ENCODE measurements around the gene NCF4.

Gene NCF4

DNA sequence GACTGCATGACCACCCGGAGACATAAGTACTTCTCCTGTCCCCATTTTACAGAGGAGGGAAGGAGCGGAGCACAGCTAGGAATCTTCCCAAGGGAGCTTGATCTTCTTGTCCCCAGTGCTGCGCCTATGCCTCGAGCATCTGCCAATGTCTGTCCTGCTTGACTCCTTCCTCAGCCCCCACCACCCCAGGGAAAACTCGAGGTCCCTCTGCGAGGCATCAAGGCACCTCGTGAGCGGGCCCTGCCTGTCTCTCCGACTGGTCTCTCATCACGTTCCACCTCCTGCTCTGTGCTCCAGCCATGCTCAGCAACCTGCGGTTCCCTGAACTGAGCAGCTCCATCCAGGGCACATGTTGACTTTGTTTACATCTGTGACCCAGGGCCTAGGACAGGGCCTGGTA, 2.5 kb downstream of the NCF4 start:
- in situ Hi-C loops (cut with HindIII; ENCODE audit: low sequenced_read_pairs) = no loop called here

DNA sequence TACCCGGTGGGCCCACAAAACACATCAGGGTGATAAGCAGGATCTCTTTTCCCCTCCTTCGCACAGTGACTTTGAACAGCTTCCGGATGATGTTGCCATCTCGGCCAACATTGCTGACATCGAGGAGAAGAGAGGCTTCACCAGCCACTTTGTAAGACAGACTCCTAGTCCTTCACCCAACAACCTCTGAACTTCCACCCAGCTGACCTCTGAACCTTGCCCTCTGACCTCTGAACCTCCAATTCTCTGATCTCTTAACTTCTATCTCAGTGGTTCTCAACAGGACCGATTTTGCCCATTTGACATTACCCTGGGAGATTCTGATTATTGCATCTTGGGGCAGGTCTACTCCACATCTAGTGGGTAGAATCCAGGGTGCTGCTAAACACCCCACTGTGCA, 3.2 kb downstream of the NCF4 start:
- in situ Hi-C loops (cut with HindIII; ENCODE audit: low sequenced_read_pairs) = no loop called here

DNA sequence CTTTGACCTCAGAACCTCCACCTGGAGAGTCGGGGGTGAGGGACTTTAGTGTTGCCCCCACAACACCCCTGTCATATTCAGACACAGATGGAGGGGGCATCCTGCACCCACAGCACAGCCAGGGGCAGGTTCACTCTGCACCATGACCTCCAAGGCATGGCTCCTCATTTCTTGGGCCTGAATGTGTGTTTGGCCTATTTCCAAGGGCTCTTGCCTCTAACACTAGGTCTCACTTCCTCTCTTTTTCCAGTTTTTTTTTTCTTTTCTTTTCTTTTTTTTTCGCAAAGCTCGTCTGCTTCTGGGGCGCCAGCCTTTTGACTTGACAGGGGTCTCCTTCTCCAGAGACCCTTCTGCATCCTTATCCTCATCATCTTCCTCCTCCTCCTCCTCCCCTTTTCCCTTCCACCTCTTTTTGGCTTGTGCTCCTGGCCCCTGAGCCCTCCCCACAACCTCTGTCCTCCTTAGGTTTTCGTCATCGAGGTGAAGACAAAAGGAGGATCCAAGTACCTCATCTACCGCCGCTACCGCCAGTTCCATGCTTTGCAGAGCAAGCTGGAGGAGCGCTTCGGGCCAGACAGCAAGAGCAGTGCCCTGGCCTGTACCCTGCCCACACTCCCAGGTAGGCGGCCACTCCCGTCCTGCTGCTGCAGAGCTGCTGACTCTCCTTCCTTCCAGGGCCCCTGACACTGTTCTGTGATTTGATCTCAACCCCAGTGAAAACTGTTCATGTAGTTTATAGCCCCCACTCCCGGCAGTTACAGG, 3.8 kb downstream of the NCF4 start:
- in situ Hi-C loops (cut with HindIII; ENCODE audit: low sequenced_read_pairs) = no loop called here

DNA sequence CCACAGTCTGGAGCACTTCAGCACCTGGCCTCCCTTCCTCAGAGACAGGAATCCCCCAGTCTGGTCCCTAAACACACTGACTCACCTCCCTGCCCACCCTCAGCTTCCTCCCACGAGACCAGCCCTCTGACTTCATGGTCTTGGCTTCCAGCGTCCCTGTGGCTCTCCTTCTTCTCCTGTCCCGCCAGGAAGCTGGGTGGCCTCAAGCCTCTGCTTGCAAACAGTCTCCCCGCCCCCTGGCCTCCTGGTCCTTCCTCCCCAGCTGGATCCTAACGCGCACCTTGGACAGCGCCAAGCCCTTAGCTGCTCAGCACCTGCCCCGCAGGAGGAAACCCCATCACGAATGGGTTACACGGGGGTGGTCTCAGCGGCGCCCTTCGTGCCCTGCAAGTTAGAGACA, 4.5 kb downstream of the NCF4 start:
- in situ Hi-C loops (cut with HindIII; ENCODE audit: low sequenced_read_pairs) = no loop called here

DNA sequence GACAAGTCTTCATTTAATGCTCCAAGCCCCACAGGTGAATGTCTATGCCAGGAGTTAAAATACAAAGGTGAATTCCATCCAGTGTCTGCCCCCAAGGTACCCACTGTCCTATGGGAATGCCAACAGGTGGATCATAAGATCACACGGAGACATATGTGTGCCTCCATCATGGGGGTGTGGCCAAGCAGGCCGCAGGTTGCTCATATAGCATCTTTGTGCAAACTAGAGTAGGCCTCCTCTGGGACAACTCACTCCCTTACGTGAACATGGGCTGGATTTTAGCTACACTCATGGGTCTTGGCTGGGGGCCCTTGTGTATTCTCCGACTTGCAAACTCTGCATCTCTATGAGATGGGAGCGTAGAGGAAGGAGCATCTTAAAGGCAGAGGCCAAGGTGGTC, 6.9 kb downstream of the NCF4 start:
- in situ Hi-C loops (cut with HindIII; ENCODE audit: low sequenced_read_pairs) = no loop called here

DNA sequence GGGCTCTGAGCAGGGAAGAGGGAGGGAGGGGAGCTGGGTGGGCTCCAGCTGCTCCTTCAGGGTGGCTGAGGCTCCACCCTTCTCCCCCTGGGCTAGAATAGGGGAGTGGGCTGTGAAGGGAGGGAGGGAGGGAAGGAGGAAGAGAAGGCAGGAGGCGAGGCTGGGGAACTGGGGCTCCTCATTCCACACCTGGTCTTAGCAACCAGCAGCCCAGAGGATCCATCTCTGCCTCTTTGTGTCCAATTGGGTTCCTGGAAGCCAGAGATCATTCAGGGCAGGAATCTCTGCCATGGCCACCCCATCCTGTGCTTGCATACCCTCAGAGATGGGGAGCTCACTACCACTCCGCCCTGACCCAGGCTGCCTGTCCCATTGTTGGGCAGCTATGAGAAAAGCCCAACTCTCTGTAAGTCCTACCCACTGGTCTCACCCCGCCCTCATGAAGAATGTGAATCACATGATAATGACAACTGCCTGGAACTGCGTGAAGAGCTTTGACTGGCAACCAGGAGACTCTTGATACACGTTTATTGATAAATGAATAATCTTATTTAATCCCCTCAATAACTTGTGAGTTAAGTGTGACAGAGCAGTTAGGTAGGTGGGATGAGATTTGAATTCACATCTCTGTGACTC, 7.9 kb downstream of the NCF4 start:
- in situ Hi-C loops (cut with HindIII; ENCODE audit: low sequenced_read_pairs) = no loop called here

DNA sequence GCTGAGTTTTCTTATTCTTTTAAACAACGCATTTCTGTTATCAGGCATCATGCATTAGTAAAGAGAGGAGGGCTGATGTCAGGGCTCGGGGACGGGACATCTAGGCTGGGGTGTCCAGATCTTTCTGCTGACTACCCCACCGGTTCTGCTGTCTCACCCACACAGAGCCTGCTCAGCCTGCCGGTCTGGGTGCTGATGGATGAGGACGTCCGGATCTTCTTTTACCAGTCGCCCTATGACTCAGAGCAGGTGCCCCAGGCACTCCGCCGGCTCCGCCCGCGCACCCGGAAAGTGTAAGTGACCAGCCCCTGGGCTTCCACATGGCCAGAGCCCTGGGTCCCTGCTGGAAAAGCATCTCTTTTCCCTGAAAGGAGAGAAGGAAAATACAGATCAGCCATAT, 9.4 kb downstream of the NCF4 start:
- in situ Hi-C loops (cut with HindIII; ENCODE audit: low sequenced_read_pairs) = no loop called here

DNA sequence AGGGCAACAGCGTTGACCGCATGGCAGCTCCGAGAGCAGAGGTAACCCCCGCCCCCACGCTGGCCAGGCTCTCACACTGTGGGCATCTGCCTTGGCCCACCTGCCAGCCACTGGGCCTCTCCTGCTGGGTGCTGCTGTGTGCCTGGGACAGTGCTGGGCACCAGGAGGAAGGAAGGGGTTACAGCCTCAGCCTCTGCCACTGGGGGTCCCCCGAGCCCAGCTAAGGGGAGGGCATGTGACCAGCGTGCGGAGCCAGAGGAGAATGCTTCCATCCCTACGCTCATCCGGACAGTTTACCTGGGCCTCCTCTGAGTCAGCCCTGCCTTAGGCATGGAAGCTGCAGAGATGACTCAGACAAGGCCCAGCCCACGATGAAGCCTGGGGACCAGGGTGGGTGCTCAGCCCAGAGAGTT, 10.9 kb downstream of the NCF4 start:
- in situ Hi-C loops (cut with HindIII; ENCODE audit: low sequenced_read_pairs) = no loop called here

DNA sequence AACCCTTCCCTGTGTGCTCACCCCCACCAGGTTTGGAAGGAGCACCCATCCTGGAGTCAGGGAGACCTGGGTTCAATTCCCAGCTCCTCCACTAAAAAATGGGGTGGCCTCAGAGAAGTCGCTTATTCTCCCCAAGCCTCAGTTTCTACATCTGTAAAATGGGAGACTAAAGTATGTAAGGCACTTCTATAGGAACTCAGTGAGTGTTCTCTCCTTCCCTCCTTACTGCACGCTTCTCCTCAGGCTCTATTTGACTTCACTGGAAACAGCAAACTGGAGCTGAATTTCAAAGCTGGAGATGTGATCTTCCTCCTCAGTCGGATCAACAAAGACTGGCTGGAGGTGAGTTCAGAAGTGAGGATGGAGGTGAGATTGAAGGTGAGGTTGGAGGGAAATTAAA, 11.3 kb downstream of the NCF4 start:
- in situ Hi-C loops (cut with HindIII; ENCODE audit: low sequenced_read_pairs) = no loop called here

DNA sequence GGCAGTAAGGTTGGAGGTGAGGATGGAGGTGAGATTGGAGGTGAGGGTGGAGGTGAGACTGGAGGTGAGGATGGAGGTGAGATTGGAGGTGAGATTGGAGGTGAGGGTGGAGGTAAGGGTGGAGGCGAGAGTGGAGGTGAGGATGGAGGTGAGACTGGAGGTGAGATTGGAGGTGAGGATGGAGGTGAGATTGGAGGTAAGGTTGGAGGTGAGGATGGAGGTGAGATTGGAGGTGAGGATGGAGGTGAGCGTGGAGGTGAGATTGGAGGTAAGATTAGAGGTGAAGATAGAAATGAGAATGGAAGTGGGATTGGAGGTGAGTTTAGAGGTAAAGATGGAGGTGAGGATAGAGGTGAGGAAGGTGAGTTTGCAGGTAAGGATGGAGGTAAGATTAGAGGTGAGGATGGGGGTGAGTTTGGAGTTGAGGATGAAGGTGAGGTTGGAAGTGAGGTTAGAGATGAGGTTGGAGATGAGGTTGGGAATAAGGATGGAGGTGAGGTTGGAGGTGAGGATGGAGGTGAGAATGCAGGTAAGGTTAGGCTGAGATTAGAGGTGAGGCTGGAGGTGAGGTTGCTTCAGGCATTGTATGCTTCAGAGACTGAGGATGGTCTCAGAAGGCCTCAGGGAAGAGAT, 12.2 kb downstream of the NCF4 start:
- in situ Hi-C loops (cut with HindIII; ENCODE audit: low sequenced_read_pairs) = no loop called here

DNA sequence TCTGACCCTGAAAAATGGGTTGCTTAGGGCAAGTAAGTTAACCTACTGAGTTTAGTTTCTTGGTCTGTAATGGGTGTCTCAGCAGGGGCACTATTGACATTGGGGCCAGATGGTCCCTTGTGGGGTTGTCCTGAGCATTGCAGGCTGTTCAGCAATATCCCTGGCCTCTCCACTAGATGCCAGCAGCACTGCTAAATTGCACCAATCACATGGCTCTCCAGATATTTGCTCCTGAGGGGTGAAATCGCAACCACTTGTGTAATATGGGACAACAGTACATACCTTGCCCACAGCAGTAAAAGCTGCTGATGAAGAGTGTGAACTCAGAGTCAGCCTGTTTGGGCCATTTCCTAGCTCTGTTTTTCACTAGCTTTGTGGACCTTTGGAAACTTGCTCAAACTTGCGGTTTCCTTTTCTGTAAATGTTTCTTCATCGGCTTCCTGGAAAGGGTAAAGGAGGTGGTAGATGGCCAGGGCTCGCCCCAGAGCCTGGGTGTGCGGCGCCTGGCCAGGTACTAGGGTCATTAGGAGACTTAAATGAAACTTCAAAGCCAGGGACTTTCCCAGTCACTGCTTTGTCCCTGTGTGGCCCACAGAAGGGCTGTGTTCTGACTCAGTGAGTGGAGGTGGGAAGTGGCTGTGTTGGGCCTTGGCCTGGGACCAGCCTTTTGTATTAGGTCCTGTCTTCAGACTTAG, 13.0 kb downstream of the NCF4 start:
- in situ Hi-C loops (cut with HindIII; ENCODE audit: low sequenced_read_pairs) = no loop called here

DNA sequence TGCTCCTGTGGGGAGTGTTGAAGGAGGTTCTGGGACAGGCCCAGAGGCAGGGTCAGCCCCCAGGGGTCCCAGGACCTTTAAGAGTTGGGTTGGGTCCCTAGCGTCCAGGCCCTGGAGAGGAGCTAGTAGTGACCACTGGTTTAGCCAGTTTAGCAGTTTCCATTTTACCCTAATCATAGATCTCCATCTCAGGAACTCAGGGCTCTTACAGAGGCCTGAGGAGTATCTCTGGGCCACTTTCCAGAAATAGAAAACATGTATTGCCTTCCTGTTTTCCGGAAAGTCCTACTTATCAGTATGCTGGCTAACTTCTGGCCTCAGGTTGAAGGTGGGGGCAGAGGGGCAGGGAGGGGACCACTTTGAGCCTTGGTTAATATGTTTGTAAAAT, 13.5 kb downstream of the NCF4 start:
- in situ Hi-C loops (cut with HindIII; ENCODE audit: low sequenced_read_pairs) = no loop called here

DNA sequence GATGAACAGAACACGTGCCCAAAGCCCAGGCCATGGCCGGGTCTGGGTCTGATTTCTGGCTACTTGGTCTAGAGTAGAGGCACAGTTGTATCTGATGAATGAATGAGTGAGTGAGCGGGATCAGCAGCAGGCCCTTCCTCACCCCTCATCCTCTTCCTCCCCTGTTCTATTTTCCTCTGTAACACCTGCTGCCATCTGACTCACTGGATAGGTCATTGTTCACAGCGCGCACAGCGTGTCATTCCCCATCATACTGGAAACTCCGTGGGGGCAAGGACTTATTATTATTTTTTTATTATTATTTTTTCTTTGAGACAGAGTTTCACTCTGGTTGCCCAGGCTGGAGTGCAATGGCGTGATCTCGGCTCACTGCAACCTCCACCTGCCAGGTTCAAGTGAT, 13.9 kb downstream of the NCF4 start:
- in situ Hi-C loops (cut with HindIII; ENCODE audit: low sequenced_read_pairs) = no loop called here

DNA sequence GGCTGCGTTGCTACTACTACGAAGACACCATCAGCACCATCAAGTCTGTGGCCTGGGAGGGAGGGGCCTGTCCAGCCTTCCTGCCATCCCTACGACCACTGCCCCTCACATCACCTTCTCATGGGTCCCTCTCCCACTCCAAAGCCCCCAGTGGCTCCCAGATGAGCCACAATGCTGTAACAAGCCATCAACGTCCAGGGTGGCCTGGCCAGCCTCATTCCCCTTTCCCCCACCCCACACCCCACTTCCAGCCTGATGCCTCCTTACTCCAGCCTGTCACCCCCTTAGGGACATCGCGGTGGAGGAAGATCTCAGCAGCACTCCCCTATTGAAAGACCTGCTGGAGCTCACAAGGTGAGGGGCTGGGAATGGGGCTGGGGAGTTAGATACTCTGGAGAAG, 14.9 kb downstream of the NCF4 start:
- in situ Hi-C loops (cut with HindIII; ENCODE audit: low sequenced_read_pairs) = no loop called here

DNA sequence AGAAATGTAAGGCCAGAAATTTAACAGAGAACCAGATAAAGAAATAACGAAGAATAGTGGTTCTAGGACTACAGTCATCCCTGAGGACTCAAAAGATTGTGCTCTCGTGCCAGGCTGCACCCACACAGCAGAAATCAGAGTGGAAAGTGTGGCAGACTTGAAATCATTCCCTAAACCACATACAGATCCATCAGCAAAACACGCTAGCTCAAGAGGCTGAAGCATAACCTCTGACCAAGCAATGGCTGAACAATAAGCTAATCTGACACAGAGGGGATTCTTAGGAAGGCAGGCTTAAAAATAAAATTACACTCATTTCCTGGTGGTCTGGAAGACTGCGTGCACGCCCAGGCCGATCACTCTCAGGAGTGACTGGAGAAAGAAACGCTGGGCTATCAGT, 19.0 kb downstream of the NCF4 start:
- in situ Hi-C loops (cut with HindIII; ENCODE audit: low sequenced_read_pairs) = no loop called here

DNA sequence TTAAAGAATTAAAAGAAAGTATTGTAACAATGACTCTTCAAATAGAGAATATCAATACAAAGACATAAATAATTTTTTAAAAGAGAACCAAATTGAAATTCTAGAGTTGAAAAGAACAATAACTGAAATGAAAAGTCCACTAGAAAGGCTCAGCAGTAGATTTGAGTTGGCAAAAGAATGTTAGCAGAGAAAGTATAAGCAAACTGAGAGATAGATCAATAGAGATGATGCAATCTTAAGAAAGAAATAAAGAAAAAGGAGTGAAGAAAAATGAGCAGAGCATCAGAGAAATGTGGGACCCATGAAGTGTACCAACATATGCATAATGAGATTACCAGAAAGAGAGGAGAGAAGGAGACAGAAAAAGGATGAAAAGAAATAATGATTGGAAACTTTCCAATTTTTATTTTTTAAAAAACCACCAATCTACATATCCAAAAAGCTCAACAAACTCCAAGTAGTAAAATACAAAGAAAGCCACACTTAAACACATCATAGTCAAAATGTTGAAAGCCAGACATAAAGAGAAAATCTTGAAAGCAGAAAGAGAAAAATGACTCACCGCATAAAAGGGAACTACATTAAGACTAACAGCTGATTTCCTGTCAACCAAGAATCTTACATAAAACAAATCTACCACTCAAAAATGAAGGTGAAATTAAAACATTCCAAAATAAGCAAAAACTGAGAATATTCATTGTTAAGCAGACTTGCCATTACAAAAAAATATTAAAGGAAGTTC, 20.9 kb downstream of the NCF4 start:
- in situ Hi-C loops (cut with HindIII; ENCODE audit: low sequenced_read_pairs) = no loop called here

DNA sequence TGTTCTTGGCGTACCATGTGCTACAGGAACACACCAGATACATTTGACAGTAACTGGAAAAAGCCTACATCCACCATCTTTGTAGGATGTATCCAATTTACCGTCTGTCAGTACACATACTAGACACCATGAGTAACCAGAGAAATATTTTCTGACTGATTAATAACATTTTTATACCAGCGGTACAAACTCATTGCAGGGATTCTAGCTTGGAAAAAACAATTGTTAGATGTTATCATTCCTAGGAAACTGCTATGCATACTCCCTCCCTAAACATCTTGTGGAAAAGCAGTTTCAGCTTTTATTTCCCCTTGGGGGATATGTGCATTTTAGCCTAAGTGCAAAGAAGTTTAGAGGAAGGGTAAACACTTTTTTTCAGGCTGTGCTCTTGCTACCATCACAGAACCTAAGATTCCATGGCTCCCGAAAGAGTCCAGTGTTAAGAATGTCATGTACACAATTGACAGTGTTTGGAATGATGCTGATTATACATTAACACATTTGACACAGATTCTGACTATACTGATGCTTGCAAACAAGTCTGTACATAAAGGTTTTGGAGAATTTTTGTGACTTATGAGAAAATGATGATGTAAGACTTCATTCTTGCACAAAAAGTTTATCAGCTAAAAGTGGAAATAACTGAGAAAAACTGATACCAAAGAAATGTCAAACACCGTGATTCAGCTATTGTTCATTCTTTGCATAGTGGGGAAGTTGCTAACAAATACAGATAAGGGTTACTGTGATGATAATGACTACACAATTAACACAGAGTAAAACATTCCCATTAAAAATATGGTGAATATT, 23.7 kb downstream of the NCF4 start:
- in situ Hi-C loops (cut with HindIII; ENCODE audit: low sequenced_read_pairs) = no loop called here

DNA sequence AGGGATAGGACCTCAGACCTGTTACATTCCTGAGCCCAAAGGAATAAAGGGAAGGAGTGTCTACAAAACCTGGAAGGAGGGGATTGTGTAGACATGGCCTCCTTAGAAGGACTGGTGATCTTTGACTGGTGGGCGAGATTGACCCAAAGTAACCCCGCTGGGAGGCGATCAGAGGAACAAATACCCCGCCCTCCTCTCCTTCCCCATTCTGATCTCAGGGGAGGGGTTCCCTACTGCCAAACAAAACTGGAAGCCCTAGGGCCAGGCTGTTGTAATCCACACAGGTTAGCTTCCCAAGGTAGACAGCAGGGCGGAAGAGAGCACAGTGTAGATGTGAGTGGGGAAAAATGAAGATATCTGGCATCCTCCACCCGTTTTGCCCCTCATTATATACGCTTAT, 24.7 kb downstream of the NCF4 start:
- in situ Hi-C loops (cut with HindIII; ENCODE audit: low sequenced_read_pairs) = no loop called here

DNA sequence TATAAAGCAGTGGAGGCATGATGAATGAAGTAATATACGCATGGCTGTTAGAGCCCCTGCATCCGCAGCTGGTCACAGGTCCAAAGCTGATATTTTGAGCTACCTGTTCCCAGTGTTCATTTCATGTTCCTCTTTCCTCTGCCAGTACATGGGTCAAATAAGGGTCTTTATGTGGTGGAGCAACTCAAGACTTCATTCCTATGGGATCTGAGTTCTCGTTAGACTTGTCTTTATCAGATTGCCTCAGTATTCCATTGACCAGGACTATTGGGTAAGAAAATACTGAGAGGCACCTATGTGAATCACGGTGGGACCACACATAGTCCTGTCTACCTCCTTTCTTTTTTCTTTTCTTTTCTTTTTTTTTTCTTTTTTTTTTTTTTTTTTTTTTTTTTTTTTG, 25.2 kb downstream of the NCF4 start:
- in situ Hi-C loops (cut with HindIII; ENCODE audit: low sequenced_read_pairs) = no loop called here

DNA sequence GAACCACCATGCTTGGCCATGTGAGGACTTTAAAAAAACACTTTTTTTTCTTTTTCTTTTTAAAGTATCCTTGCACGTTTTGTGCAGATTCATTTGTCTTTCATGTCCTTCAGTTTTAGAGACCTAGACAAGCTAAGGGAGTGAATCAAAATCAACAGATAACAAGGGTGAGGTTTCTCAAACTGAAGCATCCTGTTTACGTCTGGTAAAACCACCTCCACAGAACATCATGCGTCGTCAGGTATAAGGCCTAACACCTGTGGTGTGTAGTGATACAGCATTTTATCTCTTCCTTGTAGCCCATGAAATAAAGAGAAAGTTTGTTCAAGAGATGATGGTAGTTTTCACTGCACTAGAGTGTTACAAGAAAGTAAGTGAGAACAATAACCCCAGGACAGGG, 26.4 kb downstream of the NCF4 start:
- in situ Hi-C loops (cut with HindIII; ENCODE audit: low sequenced_read_pairs) = no loop called here
